Myocyte (in vitro differentiated cells): ENCODE measurements around the gene ATP8B4. TPM values are rescaled to one million over a fixed set of nuclear protein-coding genes. Genes with fewer than 3 reads are reported as not detected.

ENCODE experiments used
- DNase-seq: peaks from one replicate; pipeline ENCODE4 v3.0.0-alpha.2; 2012; ENCODE audit warnings: low read depth
- total RNA-seq: library from RNA; depleted of rRNA; stranded (reverse); fragments of >200 nt; gene quantifications from 2 replicates; pipeline ENCODE4 v1.2.3, GENCODE V29; 2014

Gene ATP8B4
- total RNA-seq, 1 donor from 2014 or later: 3.3 TPM

- DNase-seq: peak; percentile 16
Observed at GRCh38 chr15:49963033-49963772, 155.8 kb downstream of the ATP8B4 start.

GRCh38 chr15:49962044-49962602, 156.9 kb downstream of the ATP8B4 start:
- no peak for DNase-seq

- no peak for DNase-seq
Observed at GRCh38 chr15:49953421-49953820, 165.6 kb downstream of the ATP8B4 start.

GRCh38 chr15:49946681-49947080, 172.4 kb downstream of the ATP8B4 start:
- no peak for DNase-seq

- DNase-seq: no peak
Observed at GRCh38 chr15:49934487-49934886, 184.5 kb downstream of the ATP8B4 start.

- peak; percentile 13 for DNase-seq
Observed at GRCh38 chr15:49927189-49927861, 191.7 kb downstream of the ATP8B4 start.

- DNase-seq: no peak
Observed at GRCh38 chr15:49926740-49927139, 192.3 kb downstream of the ATP8B4 start.

GRCh38 chr15:49923671-49924070, 195.4 kb downstream of the ATP8B4 start:
- DNase-seq: no peak

GRCh38 chr15:49919034-49919433, 200.0 kb downstream of the ATP8B4 start:
- DNase-seq: no peak

- peak; percentile 9 for DNase-seq
Observed at GRCh38 chr15:49918121-49918520, 200.9 kb downstream of the ATP8B4 start.

- DNase-seq: no peak
Observed at GRCh38 chr15:49916998-49917397, 202.0 kb downstream of the ATP8B4 start.

GRCh38 chr15:49915822-49916221, 203.2 kb downstream of the ATP8B4 start:
- no peak for DNase-seq

- DNase-seq: no peak
Observed at GRCh38 chr15:49908933-49909295, 210.1 kb downstream of the ATP8B4 start.

GRCh38 chr15:49908236-49908932, 210.6 kb downstream of the ATP8B4 start:
- no peak for DNase-seq

GRCh38 chr15:49906966-49907365, 212.1 kb downstream of the ATP8B4 start:
- DNase-seq: peak; percentile 84

- DNase-seq: no peak
Observed at GRCh38 chr15:49905221-49905620, 213.8 kb downstream of the ATP8B4 start.

- DNase-seq: no peak
Observed at GRCh38 chr15:49904296-49904695, 214.7 kb downstream of the ATP8B4 start.

- DNase-seq: peak; percentile 47
Observed at GRCh38 chr15:49902685-49903501, 216.1 kb downstream of the ATP8B4 start.

- peak; percentile 55 for DNase-seq
Observed at GRCh38 chr15:49901996-49902684, 216.9 kb downstream of the ATP8B4 start.

- DNase-seq: no peak
Observed at GRCh38 chr15:49901321-49901720, 217.7 kb downstream of the ATP8B4 start.

GRCh38 chr15:49900903-49901235, 218.2 kb downstream of the ATP8B4 start:
- DNase-seq: no peak
